ENCODE data around the gene MAPKAPK2.

The MAPKAPK2 gene

DNA sequence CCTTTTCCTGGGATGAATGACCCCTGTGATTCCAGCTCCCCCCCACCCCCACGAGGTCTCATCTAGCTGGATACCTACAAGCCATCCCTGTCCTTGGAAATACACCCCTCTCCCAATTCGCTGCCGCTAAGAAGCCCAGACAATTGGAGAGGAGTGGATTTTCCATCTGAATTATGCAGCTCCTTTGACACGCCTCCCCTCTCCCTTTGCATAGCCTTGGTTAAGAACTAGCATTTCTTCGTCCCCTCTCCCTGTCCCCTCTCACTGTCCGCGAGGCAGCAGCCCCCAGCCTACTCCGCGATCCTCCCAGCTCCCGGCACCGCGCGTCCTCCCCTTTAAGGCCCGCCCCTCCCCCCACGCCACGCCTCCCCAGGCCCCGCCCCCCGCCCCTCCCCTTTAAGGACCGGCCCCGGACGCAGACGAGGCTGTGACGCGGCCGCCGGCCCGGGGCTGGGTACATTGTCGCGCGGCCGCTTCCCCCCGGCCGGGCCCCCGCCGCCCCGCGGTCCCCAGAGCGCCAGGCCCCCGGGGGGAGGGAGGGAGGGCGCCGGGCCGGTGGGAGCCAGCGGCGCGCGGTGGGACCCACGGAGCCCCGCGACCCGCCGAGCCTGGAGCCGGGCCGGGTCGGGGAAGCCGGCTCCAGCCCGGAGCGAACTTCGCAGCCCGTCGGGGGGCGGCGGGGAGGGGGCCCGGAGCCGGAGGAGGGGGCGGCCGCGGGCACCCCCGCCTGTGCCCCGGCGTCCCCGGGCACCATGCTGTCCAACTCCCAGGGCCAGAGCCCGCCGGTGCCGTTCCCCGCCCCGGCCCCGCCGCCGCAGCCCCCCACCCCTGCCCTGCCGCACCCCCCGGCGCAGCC, at the start of gene MAPKAPK2:
TSS of gene MAPKAPK2 (plus strand) at position 428 of the 856 bp plus-strand sequence. CDS start at position 753, 325 bp downstream.
- TF ChIP-seq, protein P1, sequence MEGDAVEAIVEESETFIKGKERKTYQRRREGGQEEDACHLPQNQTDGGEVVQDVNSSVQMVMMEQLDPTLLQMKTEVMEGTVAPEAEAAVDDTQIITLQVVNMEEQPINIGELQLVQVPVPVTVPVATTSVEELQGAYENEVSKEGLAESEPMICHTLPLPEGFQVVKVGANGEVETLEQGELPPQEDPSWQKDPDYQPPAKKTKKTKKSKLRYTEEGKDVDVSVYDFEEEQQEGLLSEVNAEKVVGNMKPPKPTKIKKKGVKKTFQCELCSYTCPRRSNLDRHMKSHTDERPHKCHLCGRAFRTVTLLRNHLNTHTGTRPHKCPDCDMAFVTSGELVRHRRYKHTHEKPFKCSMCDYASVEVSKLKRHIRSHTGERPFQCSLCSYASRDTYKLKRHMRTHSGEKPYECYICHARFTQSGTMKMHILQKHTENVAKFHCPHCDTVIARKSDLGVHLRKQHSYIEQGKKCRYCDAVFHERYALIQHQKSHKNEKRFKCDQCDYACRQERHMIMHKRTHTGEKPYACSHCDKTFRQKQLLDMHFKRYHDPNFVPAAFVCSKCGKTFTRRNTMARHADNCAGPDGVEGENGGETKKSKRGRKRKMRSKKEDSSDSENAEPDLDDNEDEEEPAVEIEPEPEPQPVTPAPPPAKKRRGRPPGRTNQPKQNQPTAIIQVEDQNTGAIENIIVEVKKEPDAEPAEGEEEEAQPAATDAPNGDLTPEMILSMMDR (IDR thresholded peaks at IDR 0.05; ENCODE audit: low read length): no peak
- no peak for TF ChIP-seq EZH2 (IDR thresholded peaks at IDR 0.05; ENCODE audit: borderline replicate concordance, low read length)
- Histone ChIP-seq H3K27me3 (ENCODE audit: insufficient read depth, low read length) (no peaks in the 10 kb centered on the region), H3K9me2 (ENCODE audit: low read depth, low read length) (no peaks in the 10 kb centered on the region), H3K4me2 (ENCODE audit: low read length) (peak within 1 kb of the TSS; percentile 97), H3K4me3 (ENCODE audit: low read depth, low read length, poor library complexity, severe bottlenecking) (peak within 1 kb of the TSS; percentile 77), H3K9ac (ENCODE audit: low read length) (peak within 1 kb of the TSS; percentile 71), H3K9me3 (ENCODE audit: low read length) (no peaks in the 10 kb centered on the region), H3F3A (ENCODE audit: insufficient read depth, low read length) (no peaks in the 10 kb centered on the region; the same call in 1 of the 2 replicates), H3K36me3 (ENCODE audit: insufficient read depth, low read length) (no peaks in the 10 kb centered on the region), H3K4me1 (ENCODE audit: insufficient read depth, low read length, severe bottlenecking) (peaks cover 59% of the 10 kb centered on the region), H4K20me1 (ENCODE audit: insufficient read depth, low read length) (no peaks in the 10 kb centered on the region), H3K27ac (ENCODE audit: low read depth, low read length, poor library complexity, severe bottlenecking) (no peak within 1 kb of the TSS), H2AFZ (ENCODE audit: low read length) (no peak within 1 kb of the TSS), H3K79me2 (ENCODE audit: insufficient read depth, low read length) (no peaks in the 10 kb centered on the region)

DNA sequence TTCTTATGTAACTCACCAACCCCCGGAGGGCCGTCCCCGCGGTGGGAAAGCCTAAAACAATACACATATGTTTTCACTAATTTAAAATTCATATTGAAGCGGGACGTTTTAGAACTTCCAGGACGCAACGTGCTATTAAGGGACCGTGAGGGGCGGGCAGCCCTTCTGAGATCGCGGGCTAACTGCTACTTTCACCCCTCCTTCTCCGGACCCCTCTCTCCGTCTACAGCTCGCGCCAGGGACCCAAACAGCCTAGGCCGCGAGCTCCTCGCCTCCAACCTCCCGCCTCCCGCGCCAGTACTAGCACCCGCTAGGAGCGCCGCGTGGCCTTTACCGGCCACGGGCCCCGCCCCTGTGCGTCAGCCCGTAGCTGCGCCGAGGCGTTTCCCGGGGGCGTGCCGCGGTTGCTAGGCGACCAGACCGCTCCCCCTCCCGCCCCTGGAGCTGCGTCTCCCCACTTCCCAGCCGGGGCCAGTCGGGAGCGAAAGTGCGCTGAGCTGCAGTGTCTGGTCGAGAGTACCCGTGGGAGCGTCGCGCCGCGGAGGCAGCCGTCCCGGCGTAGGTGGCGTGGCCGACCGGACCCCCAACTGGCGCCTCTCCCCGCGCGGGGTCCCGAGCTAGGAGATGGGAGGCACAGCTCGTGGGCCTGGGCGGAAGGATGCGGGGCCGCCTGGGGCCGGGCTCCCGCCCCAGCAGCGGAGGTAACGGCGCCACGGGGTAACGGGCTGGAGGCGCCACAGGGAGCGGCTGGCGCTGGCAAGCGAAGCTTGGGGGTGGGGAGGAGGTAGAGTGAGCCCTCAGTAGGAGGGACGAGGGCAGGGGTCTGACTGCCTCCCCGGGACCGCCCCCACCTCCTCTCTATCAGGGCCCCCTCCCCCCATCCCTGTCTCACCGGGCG, 49.4 kb upstream of the MAPKAPK2 start, which contains the start of gene DYRK3:
TSS of gene DYRK3 (plus strand) at position 457 of the 898 bp plus-strand sequence. CDS start at position 625, 168 bp downstream.
- TF ChIP-seq, protein P1 (IDR thresholded peaks at IDR 0.05; ENCODE audit: low read length): no peak
- TF ChIP-seq EZH2 (IDR thresholded peaks at IDR 0.05; ENCODE audit: borderline replicate concordance, low read length): no peak
- H4K20me1 ChIP-seq (ENCODE audit: insufficient read depth, low read length): no peaks in the 10 kb centered on the region
- H3K27ac ChIP-seq (ENCODE audit: low read depth, low read length, poor library complexity, severe bottlenecking): peak within 1 kb of the TSS; percentile 27
- peak within 1 kb of the TSS; percentile 72; the same call in 1 of the 2 replicates for H2AFZ ChIP-seq (ENCODE audit: low read length)
- H3K4me3 ChIP-seq (ENCODE audit: low read depth, low read length, poor library complexity, severe bottlenecking): peak within 1 kb of the TSS; percentile 71
- H3K9me2 ChIP-seq (ENCODE audit: low read depth, low read length): no peaks in the 10 kb centered on the region
- H3K4me1 ChIP-seq (ENCODE audit: insufficient read depth, low read length, severe bottlenecking): peaks cover 34% of the 10 kb centered on the region
- H3K36me3 ChIP-seq (ENCODE audit: insufficient read depth, low read length): no peaks in the 10 kb centered on the region
- no peaks in the 10 kb centered on the region for H3K79me2 ChIP-seq (ENCODE audit: insufficient read depth, low read length)
- H3K9me3 ChIP-seq (ENCODE audit: low read length): no peaks in the 10 kb centered on the region
- peak within 1 kb of the TSS; percentile 63 for H3K4me2 ChIP-seq (ENCODE audit: low read length)
- peaks cover 4% of the 10 kb centered on the region; the same call in 1 of the 2 replicates for H3F3A ChIP-seq (ENCODE audit: insufficient read depth, low read length)
- H3K9ac ChIP-seq (ENCODE audit: low read length): peak within 1 kb of the TSS; percentile 58
- no peaks in the 10 kb centered on the region for H3K27me3 ChIP-seq (ENCODE audit: insufficient read depth, low read length)

DNA sequence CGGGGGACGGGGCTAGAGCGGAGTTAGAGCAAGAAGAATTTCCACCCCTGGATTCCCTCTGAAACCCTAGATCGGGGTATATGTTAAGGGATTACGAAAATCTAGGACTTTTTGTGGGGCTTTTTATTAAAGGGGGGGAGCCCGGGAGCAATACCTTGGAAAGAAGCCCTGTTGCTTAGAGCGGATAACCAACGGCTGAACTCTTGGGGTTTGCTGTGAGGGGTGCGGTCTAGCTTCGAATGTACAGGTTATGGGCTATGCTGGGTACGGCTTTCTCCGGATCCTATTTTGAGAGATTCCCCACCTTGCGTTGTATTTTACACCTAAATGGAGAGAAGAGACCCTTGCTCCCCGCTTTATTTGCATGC, 48.7 kb upstream of the MAPKAPK2 start:
- peak overlapping the region; percentile 71 for H3K4me3 ChIP-seq (ENCODE audit: low read depth, low read length, poor library complexity, severe bottlenecking)
- no peaks in the 10 kb centered on the region for H3K27me3 ChIP-seq (ENCODE audit: insufficient read depth, low read length)
- H3F3A ChIP-seq (ENCODE audit: insufficient read depth, low read length): peaks cover 4% of the 10 kb centered on the region; the same call in 1 of the 2 replicates
- no peak overlapping the region for H3K27ac ChIP-seq (ENCODE audit: low read depth, low read length, poor library complexity, severe bottlenecking)
- no peaks in the 10 kb centered on the region for H3K79me2 ChIP-seq (ENCODE audit: insufficient read depth, low read length)
- no peaks in the 10 kb centered on the region for H3K9me3 ChIP-seq (ENCODE audit: low read length)
- H3K9me2 ChIP-seq (ENCODE audit: low read depth, low read length): no peaks in the 10 kb centered on the region
- TF ChIP-seq EZH2 (IDR thresholded peaks at IDR 0.05; ENCODE audit: borderline replicate concordance, low read length): no peak
- TF ChIP-seq, protein P1 (IDR thresholded peaks at IDR 0.05; ENCODE audit: low read length): no peak
- peaks cover 34% of the 10 kb centered on the region for H3K4me1 ChIP-seq (ENCODE audit: insufficient read depth, low read length, severe bottlenecking)
- H4K20me1 ChIP-seq (ENCODE audit: insufficient read depth, low read length): no peaks in the 10 kb centered on the region
- H3K4me2 ChIP-seq (ENCODE audit: low read length): peak overlapping the region; percentile 63
- no peaks in the 10 kb centered on the region for H3K36me3 ChIP-seq (ENCODE audit: insufficient read depth, low read length)
- no peak overlapping the region for H2AFZ ChIP-seq (ENCODE audit: low read length)
- H3K9ac ChIP-seq (ENCODE audit: low read length): peak overlapping the region; percentile 48; the same call in 1 of the 2 replicates

Measured in OCI-LY1 (cell line).